GM19467 (cell line): ENCODE results near the gene GTF2E1.

ENCODE experiments used
- ATAC-seq: cut with Tn5 transposase; IDR thresholded peaks from one replicate; pipeline ENCODE4 v1.9.1; 2021; ENCODE audit warnings: mild to moderate bottlenecking, moderate library complexity; ENCODE audit not compliant: unreplicated experiment

The GTF2E1 gene

DNA sequence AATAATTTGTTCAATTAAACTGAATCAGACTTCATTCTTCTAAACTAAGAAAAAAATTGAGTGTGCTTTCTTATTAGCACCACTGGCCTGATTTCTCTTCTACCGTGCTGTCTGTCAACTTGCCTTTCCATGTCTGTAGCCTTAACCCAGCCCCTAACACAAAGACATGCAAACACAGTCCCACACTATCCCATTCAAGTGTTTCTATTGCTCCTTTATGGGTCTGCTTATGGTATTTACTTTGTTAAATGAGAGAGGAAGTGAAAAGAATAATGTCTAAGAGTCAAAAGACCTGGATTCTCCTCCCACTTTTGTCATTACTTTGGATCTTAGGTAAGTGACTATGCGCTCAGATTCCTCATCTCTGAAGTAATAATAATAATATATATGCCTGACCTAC is 55.3 kb downstream of the GTF2E1 start:
- ATAC-seq: no peak

- ATAC-seq: no peak
Measured at GRCh38 chr3:120798346-120798745, 55.8 kb downstream of the GTF2E1 start.

GRCh38 chr3:120800625-120801024 is 58.1 kb downstream of the GTF2E1 start:
- no peak for ATAC-seq

DNA sequence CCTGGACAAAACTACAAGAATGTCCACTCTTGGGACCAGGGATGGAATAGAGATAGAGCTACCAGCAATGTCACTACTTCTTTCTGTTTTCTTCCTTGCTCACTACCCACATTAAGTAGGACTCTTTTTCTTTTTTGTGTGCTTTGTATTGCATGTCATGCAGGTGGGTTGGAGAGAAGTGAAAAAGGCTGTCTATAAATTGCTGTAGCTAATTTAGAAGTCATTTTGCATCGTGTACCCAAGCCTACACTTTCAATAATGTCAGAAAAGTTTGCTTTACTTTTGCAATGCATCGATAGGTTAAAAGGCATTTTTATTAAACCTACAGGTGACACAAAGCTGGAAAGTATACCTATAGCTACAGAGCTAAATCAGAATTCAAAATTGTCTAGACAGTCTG is 58.9 kb downstream of the GTF2E1 start:
- ATAC-seq: peak; percentile 55

DNA sequence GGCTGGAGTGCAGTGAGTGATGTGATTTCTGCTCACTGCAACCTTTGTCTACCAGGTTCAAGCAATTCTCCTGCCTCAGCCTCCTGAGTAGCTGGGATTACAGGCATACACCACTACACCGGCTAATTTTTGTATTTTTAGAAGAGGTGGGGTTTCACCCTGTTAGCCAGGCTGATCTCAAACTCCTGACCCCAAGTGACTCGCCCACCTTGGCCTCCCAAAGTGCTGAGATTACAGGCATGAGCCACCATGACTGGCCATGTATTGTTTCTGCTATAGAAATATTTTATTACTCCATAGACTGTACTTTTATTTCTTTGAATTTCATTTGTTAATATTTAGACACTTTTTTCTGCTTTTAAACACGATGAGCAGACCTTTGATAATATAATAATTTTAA is 60.4 kb downstream of the GTF2E1 start:
- ATAC-seq: no peak

GRCh38 chr3:120816728-120817127 is 74.2 kb downstream of the GTF2E1 start:
- ATAC-seq: no peak

- ATAC-seq: no peak
Measured at GRCh38 chr3:120820748-120821147, 78.2 kb downstream of the GTF2E1 start.

DNA sequence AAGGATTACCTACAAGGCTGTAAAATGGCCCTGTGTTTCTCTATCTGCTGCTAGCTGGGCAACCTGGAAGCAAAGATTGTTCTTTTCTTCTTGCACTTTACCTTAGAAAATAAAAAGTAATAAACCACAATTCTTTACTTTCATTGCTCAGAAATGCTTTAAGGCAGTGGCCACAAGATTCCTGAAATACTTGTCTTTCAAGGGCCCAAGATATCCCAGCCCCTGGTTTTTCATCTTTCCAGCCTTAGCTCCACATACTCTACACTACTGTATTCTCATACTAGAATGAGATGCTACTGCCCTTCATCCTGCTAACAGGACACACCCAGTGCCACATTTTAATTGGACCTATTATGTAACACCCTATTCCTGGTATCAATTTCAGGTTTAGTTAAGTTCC is 78.9 kb downstream of the GTF2E1 start:
- no peak for ATAC-seq

GRCh38 chr3:120823156-120823555 is 80.6 kb downstream of the GTF2E1 start:
- ATAC-seq: no peak

DNA sequence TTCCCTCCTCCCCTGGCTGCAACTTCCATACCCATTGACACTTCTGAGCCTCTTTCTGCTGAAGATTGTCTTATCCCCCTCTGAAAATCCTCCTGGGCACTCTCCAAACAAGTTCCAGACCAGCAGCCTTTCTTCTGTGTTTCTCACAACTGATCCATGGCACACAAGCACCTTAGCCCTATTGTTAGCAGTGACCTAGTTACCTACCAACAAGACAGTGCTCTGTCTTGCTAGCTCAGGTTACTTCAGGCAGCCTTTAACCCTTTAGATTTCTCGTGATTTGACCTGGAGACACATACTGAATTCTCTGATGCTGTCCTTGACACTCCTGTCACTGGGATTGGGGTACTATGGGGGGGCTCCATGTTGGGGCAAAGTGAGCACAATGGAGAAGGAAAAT is 82.1 kb downstream of the GTF2E1 start:
- no peak for ATAC-seq

DNA sequence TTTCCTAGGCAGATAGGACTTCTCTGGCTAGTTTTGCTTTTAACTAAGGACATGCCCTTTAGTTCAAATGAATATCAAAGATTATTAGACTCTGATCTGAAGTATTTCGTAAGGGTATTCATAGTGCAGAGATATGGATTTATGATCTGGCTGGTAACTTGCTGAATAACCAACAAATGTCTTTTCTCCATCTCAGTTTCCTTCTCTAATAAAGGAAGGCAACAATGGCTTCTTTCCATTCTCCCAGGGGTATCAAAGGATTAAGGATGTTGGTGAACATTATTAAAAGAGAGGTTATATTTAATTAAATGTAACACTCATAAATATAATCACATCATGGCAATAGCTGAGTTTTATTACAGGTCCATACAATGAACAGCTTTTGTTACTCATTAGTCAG is 86.3 kb downstream of the GTF2E1 start:
- ATAC-seq: no peak

GRCh38 chr3:120831066-120831465 is 88.5 kb downstream of the GTF2E1 start:
- ATAC-seq: no peak
